ENCODE measurements around the gene STIP1. TPM values are rescaled to one million over a fixed set of nuclear protein-coding genes. Genes with fewer than 3 reads are reported as not detected.

The STIP1 gene
- total and polyA plus RNA-seq, 2 donors (not counting 3 experiments of a cell fraction or from before 2014, with no cell fraction given), result 117 to 226 TPM

DNA sequence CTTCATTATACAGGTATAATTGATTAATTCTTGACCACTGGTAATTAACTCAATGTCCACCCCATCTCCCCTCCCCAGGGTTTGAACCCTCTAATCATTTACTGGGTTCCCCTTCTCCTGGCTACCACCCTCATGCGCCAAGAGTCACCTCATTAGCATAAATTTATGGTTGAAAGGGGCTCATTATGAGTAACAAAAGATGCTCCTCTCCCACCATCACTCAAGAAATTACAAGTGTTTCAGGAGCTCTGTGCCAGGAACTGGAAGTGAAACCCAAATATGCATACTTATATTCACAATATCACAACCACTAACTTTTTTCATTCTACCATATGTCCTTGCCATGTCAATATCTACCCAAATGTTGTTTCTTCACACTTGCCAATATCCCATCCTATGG, 7.8 kb upstream of the STIP1 start:
- H3K27ac ChIP-seq (ENCODE audit: insufficient read depth, low read depth, low read length), result no peak overlapping the region
- no TSS peak for BruUV-seq (replicated peaks)
- dilution Hi-C loops (cut with MboI; ENCODE audit: extremely low pct_ligation_motif_present, low sequenced_read_pairs) (no loop called here), intact Hi-C loops (cut with micrococcal nuclease) (no loop called here)
- peaks cover 9% of the 10 kb centered on the region for H3K4me1 ChIP-seq (ENCODE audit: control insufficient read depth, extremely low read depth, insufficient read depth, low read length)
- FAIRE-seq (no peak), DNase-seq (ENCODE audit: low read depth, low spot score) (no peak)
- no peak overlapping the region for H2AFZ ChIP-seq (ENCODE audit: low read depth, low read length)
- H4K20me1 ChIP-seq (replicated peaks; ENCODE audit: control insufficient read depth, extremely low read depth, insufficient read depth, low read length), result no peaks in the 10 kb centered on the region
- H3K9ac ChIP-seq (replicated peaks; ENCODE audit: extremely low read depth, insufficient read depth, low read length), result no peak overlapping the region
- no peaks in the 10 kb centered on the region for H3K9me3 ChIP-seq (replicated peaks; ENCODE audit: control insufficient read depth, insufficient read depth, low read length)
- H3K36me3 ChIP-seq (ENCODE audit: control insufficient read depth in 2 of 2, extremely low read depth in 1 of 2, insufficient read depth in 2 of 2, low read length in 2 of 2), result no peaks in the 10 kb centered on the region
- no peak overlapping the region for H3K4me2 ChIP-seq (ENCODE audit: insufficient read depth, low read length)
- no peaks in the 10 kb centered on the region for H3K27me3 ChIP-seq (ENCODE audit: control insufficient read depth in 2 of 2, insufficient read depth in 2 of 2, low read length in 2 of 2)
- H3K9me1 ChIP-seq (replicated peaks; ENCODE audit: control insufficient read depth, extremely low read depth, insufficient read depth, low read length), result no peaks in the 10 kb centered on the region
- ChIA-PET CTCF (no interaction called here), POLR2A (no interaction called here)
- no peak overlapping the region for H3K4me3 ChIP-seq (replicated peaks in 1 of 3; ENCODE audit: insufficient read depth in 1 of 3, low read depth in 1 of 3, low read length in 3 of 3)
- peaks cover 1% of the 10 kb centered on the region for H3K79me2 ChIP-seq (ENCODE audit: control insufficient read depth, insufficient read depth, low read length)
- TF ChIP-seq EZH2 (IDR thresholded peaks at IDR 0.05; ENCODE audit: borderline replicate concordance, low read depth, low read length, severe bottlenecking) (no peak), POLR2A (IDR thresholded peaks at IDR 0.05; ENCODE audit: low read depth, low read length) (no peak), POLR2AphosphoS5 (IDR thresholded peaks at IDR 0.05; ENCODE audit: insufficient read depth, low read depth, low read length) (no peak)

DNA sequence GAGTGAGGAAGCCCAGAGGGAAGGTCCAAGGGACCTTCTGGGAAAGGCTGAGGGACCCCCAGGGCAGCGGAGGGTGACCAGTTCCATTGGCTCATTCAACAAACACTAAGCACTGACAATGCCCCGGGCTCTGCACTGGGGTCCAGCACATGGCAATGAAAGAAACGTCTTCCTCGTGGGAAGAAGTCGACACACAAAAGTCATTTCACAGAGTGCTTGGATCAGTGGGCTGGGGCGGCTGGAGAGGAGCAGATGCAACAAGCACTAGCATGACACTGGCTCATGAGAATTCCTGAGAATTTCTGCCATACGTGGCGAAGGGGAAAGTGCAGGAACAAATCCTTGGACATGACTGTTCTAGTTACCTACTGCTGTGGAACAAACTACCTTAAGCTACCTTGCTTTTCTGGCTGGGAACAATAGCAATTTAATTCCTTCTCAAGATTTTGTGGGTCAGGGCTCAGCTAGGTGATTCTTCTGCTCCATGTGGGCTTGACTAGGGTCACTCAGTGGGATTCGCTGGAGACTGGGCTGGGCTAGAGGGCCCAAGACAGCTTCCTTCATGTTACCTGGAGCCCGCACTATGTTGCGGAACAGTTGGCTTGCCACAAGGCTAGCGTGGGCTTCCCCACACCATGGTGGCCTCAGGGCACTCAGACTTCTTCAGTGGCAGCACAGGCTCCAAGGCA, 6.9 kb upstream of the STIP1 start:
- dilution Hi-C loops (cut with MboI; ENCODE audit: extremely low pct_ligation_motif_present, low sequenced_read_pairs), result no loop called here
- CTCF ChIA-PET, result interaction anchor here (2.4 kb wide), 1 partner anchor 9 kb away, joined by 5 read pairs; no protein-coding TSS in a partner anchor
- no peaks in the 10 kb centered on the region for H4K20me1 ChIP-seq (replicated peaks; ENCODE audit: control insufficient read depth, extremely low read depth, insufficient read depth, low read length)
- H3K9me3 ChIP-seq (replicated peaks; ENCODE audit: control insufficient read depth, insufficient read depth, low read length), result no peaks in the 10 kb centered on the region
- H3K9me1 ChIP-seq (replicated peaks; ENCODE audit: control insufficient read depth, extremely low read depth, insufficient read depth, low read length), result no peaks in the 10 kb centered on the region
- FAIRE-seq, result no peak
- no peak overlapping the region for H3K9ac ChIP-seq (replicated peaks; ENCODE audit: extremely low read depth, insufficient read depth, low read length)
- no peak for DNase-seq (ENCODE audit: low read depth, low spot score)
- intact Hi-C loops (cut with micrococcal nuclease), result no loop called here
- no peaks in the 10 kb centered on the region for H3K36me3 ChIP-seq (ENCODE audit: control insufficient read depth in 2 of 2, extremely low read depth in 1 of 2, insufficient read depth in 2 of 2, low read length in 2 of 2)
- no peak overlapping the region for H3K4me2 ChIP-seq (ENCODE audit: insufficient read depth, low read length)
- BruUV-seq (replicated peaks), result no TSS peak
- no peak for TF ChIP-seq EZH2 (IDR thresholded peaks at IDR 0.05; ENCODE audit: borderline replicate concordance, low read depth, low read length, severe bottlenecking)
- no peak for TF ChIP-seq MYC (IDR thresholded peaks at IDR 0.05; ENCODE audit: low read depth, low read length)
- TF ChIP-seq POLR2A (IDR thresholded peaks at IDR 0.05; ENCODE audit: low read depth, low read length), result no peak
- TF ChIP-seq FOS (IDR thresholded peaks at IDR 0.05; ENCODE audit: borderline replicate concordance, insufficient read depth, low read length), result no peak
- TF ChIP-seq, protein P1, sequence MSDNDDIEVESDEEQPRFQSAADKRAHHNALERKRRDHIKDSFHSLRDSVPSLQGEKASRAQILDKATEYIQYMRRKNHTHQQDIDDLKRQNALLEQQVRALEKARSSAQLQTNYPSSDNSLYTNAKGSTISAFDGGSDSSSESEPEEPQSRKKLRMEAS (IDR thresholded peaks at IDR 0.05; ENCODE audit: insufficient read depth, insufficient read length), result no peak
- TF ChIP-seq JUN (IDR thresholded peaks at IDR 0.05; ENCODE audit: borderline replicate concordance, insufficient read depth, insufficient read length, low read depth), result no peak
- TF ChIP-seq CTCF (IDR thresholded peaks at IDR 0.05; ENCODE audit: extremely low read depth in 1 of 2, insufficient read depth in 1 of 2, low read depth in 1 of 2, low read length in 2 of 2), result no peak
- TF ChIP-seq POLR2AphosphoS5 (IDR thresholded peaks at IDR 0.05; ENCODE audit: insufficient read depth, low read depth, low read length), result no peak
- TF ChIP-seq GATA2 (IDR thresholded peaks at IDR 0.05; ENCODE audit: insufficient read depth, insufficient read length, low read depth, low read length), result no peak
- H3K4me1 ChIP-seq (ENCODE audit: control insufficient read depth, extremely low read depth, insufficient read depth, low read length), result peaks cover 9% of the 10 kb centered on the region
- no peak overlapping the region for H3K4me3 ChIP-seq (replicated peaks in 1 of 3; ENCODE audit: insufficient read depth in 1 of 3, low read depth in 1 of 3, low read length in 3 of 3)
- POLR2A ChIA-PET, result no interaction called here
- H3K79me2 ChIP-seq (ENCODE audit: control insufficient read depth, insufficient read depth, low read length), result peaks cover 9% of the 10 kb centered on the region
- H3K27me3 ChIP-seq (ENCODE audit: control insufficient read depth in 2 of 2, insufficient read depth in 2 of 2, low read length in 2 of 2), result no peaks in the 10 kb centered on the region
- H3K27ac ChIP-seq (ENCODE audit: insufficient read depth, low read depth, low read length), result no peak overlapping the region
- no peak overlapping the region for H2AFZ ChIP-seq (ENCODE audit: low read depth, low read length)
